ENCODE data around the gene CLCN7.
"Not testable (repeated sequence)": the region's sequence is repeated elsewhere in the genome, so short reads cannot be mapped to it uniquely, and the experiment has no call there.

CLCN7 gene

GRCh38 chr16:1470481-1471251 lies 4.2 kb downstream of the CLCN7 start:
- TF ChIP-seq GATA1 (IDR thresholded peaks at IDR 0.05; ENCODE audit: low read depth, low read length) (no peak), POLR2A (IDR thresholded peaks at IDR 0.05; ENCODE audit: low read length) (no peak)
- DNase-seq = no peak

- no peak for DNase-seq
- no peak for TF ChIP-seq GATA1 (IDR thresholded peaks at IDR 0.05; ENCODE audit: low read depth, low read length)
- no peak for TF ChIP-seq POLR2A (IDR thresholded peaks at IDR 0.05; ENCODE audit: low read length)
Measured at GRCh38 chr16:1469693-1470201, 5.1 kb downstream of the CLCN7 start.

DNA sequence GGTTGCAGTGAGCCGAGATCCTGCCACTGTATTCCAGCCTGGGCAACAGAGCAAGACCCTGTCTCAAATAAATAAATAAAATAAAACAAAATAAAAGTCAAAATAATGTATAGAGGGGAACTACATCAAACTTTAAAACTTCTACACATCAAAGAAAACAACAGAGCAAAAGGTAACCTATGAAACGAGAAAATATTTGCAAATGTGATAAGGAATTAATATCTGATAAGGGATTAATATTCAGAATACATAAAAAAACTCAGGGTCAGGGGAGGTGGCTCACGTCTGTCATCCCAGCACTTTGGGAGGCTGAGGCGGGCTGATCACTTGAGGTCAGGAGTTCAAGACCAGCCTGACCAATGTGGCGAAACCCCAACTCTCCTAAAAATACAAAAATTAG lies 5.7 kb downstream of the CLCN7 start:
- not testable (repeated sequence) for DNase-seq

DNA sequence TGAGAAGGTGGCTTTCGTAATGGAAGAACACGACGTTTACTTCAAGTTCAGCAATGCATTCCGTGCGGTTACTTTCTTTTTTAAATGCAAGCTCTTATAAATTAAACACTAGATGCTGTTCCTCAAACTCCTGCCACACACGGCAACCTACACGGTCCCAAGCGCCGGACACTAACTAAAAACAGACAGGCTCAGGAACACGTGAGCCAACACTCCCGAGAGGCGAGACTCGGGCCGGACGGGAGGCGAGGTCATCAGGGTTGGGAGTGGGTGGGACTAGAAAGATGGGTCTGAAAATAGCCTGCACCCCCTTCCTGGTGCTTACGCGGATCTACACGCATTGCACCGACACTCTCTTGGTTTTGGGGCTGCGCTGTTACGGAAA lies 6.4 kb downstream of the CLCN7 start:
- DNase-seq = no peak
- no peak for TF ChIP-seq POLR2A (IDR thresholded peaks at IDR 0.05; ENCODE audit: low read length)
- TF ChIP-seq GATA1 (IDR thresholded peaks at IDR 0.05; ENCODE audit: low read depth, low read length) = no peak

GRCh38 chr16:1466968-1467521 lies 7.8 kb downstream of the CLCN7 start:
- no peak for DNase-seq
- no peak for TF ChIP-seq POLR2A (IDR thresholded peaks at IDR 0.05; ENCODE audit: low read length)
- no peak for TF ChIP-seq GATA1 (IDR thresholded peaks at IDR 0.05; ENCODE audit: low read depth, low read length)

GRCh38 chr16:1466054-1466453 lies 8.8 kb downstream of the CLCN7 start:
- no peak for DNase-seq
- TF ChIP-seq POLR2A (IDR thresholded peaks at IDR 0.05; ENCODE audit: low read length) = no peak

DNA sequence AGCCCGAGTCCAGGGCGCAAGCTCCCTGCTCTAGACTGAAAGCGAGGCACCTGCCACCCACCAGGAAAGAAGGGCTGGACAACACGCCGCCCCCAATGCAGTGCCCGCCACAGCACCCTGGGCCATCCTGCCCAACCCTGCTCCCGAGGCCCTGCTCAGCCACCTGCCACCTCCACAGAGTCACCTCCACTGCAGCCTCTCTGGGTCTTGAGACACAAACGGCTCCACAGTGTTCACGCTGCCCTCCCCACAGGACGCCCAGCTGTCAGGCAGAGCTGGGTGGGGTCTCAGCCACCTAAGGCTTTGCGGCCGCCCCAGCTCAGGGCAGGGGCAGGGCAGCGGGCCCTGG lies 9.3 kb downstream of the CLCN7 start:
- TF ChIP-seq GATA1 (IDR thresholded peaks at IDR 0.05; ENCODE audit: low read depth, low read length) (no peak), POLR2A (IDR thresholded peaks at IDR 0.05; ENCODE audit: low read length) (no peak)
- no peak for DNase-seq

GRCh38 chr16:1464894-1465566 lies 9.8 kb downstream of the CLCN7 start:
- TF ChIP-seq POLR2A (IDR thresholded peaks at IDR 0.05; ENCODE audit: low read length) (no peak), GATA1 (IDR thresholded peaks at IDR 0.05; ENCODE audit: low read depth, low read length) (no peak)
- no peak for DNase-seq

DNA sequence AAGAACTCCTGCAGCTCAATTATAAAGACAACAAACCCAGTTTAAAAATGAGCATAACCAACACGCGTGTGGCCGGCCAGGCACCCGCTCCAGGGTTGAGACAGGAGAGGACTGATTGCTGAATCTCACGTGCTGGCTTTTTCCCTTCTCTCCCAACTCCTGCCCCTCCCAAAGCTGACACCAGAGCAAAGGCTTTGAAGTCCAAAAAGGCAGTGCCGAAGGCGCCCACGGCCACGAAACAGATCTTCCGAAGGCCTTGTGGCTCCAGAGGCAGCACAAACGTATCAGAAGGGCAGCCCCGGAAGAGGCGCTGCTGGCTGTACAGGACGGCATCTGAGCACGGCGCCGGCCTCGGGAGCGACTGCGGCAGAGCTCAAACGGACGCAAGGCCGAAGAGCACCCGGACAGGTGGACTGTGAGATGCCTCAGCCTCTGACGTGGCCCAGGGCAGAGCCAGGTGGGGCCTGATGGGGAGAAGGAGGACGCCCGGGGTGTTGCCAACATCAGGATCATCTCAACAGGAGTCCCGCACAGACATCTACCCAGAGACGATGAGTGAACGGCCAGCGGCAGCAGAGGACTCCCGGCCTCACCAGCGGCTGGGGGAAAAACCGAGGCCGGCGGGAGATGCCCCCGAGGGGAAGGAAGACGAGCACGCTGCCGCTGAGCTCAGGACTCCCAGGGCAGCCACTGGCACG lies 10.5 kb downstream of the CLCN7 start:
- no peak for DNase-seq
- no peak for TF ChIP-seq POLR2A (IDR thresholded peaks at IDR 0.05; ENCODE audit: low read length)
- no peak for TF ChIP-seq GATA1 (IDR thresholded peaks at IDR 0.05; ENCODE audit: low read depth, low read length)

DNA sequence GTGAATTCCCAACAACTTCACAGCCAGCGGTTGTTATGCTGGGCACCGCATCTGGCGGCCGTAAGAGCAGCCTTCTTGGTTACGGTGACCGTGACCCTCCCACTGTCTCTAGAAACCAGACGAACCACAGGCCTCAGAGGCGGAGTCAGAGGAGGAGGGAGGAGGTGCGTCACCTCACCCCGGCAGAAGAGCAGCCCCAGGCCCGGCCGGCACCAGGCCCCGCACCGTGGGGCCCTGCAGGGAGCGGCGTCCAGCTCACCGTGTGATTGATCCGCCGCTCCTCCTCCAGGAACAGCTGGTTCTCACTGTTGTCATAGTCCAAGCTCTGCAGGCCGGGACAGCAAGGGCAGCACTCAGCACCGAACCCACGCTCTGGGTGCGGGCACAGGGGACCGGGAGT lies 13.7 kb downstream of the CLCN7 start:
- DNase-seq = no peak
- no peak for TF ChIP-seq POLR2A (IDR thresholded peaks at IDR 0.05; ENCODE audit: low read length)
- TF ChIP-seq GATA1 (IDR thresholded peaks at IDR 0.05; ENCODE audit: low read depth, low read length) = no peak

DNA sequence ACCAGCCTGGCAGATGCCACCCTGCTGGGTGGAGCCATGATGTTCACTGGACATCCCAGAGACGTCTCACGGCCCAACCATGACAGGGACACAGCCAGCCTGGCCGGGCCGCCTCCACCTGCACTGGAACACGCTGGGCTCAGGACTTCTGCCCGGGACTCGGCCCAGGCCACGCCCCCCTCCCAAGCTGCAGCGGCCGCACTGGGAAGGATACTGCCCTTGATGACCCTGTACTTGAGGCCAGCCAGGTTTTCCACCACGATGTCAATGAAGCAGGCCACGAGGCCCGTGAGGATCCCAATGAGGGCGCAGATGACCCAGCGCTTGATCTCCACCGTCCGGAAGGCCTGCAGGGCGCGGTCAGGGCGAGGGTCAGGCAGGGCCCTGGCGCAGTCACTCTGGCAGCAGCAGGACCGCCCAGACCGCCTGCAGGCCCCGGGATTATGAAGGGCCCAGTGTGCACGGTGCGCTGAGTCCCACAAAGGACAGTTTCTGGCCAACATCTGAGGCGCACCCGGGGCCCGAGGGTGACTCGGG lies 14.2 kb downstream of the CLCN7 start:
- no peak for DNase-seq
- TF ChIP-seq POLR2A (IDR thresholded peaks at IDR 0.05; ENCODE audit: low read length) = no peak
- TF ChIP-seq GATA1 (IDR thresholded peaks at IDR 0.05; ENCODE audit: low read depth, low read length) = no peak

DNA sequence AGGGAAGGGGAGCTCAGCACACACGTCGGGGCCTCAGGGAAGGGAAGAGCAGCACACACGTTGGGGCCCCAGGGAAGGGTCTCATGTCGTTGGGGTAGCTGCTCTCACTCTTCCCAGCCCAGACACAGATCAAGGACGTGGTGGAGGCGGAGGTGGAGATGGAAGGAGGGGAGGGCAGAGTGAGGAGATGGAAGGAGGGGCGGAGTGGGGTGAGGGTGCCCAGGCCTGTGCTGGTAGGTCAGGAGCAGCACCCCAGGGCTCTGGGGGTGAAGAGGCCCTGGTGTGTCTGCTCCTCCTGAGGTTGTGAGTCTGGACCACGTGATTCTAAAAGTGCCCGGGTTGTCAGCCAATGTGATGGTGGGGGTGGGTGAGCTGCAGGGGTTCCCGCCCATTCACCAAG lies 14.9 kb downstream of the CLCN7 start:
- TF ChIP-seq GATA1 (IDR thresholded peaks at IDR 0.05; ENCODE audit: low read depth, low read length) = no peak
- no peak for TF ChIP-seq POLR2A (IDR thresholded peaks at IDR 0.05; ENCODE audit: low read length)

DNA sequence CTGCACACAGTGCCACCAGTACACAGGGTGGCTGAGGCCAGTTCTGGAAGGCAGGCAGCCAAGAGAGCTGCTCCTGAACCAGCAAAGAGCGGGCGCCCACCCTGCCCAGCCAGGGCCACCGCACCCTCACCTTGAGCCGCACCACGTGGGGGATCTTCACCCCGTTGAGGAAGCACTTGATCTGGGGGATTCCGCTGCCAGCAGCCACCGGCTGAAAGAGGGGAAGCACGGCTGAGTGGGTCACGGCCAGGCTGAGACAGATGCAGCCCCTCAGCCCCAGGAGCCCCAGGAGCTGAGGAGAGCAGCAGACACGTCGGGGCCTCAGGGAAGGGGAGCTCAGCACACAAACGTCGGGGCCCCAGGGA lies 15.9 kb downstream of the CLCN7 start:
- no peak for DNase-seq
- no peak for TF ChIP-seq POLR2A (IDR thresholded peaks at IDR 0.05; ENCODE audit: low read length)
- no peak for TF ChIP-seq GATA1 (IDR thresholded peaks at IDR 0.05; ENCODE audit: low read depth, low read length)

More for the DNA sequence above, 14.9 kb downstream of the CLCN7 start:
- DNase-seq = no peak

GRCh38 chr16:1458336-1458976 lies 16.4 kb downstream of the CLCN7 start:
- no peak for TF ChIP-seq POLR2A (IDR thresholded peaks at IDR 0.05; ENCODE audit: low read length)
- no peak for TF ChIP-seq GATA1 (IDR thresholded peaks at IDR 0.05; ENCODE audit: low read depth, low read length)
- no peak for DNase-seq
